ENCODE results near the gene ARHGAP33. TPM values are rescaled to one million over a fixed set of nuclear protein-coding genes. Genes with fewer than 3 reads are reported as not detected.

ARHGAP33 gene
- total RNA-seq, 1 donor from 2014 or later: under 0.01 TPM

- no peak for FAIRE-seq
- H3K27me3 ChIP-seq (ENCODE audit: control insufficient read depth, insufficient read depth, low read length): no peaks in the 10 kb centered on the region
- no peak overlapping the region for H3K4me3 ChIP-seq (ENCODE audit: low read depth, low read length)
- no peak for TF ChIP-seq CTCF (IDR thresholded peaks at IDR 0.05; ENCODE audit: insufficient read depth, low read length, severe bottlenecking)
- peaks cover 54% of the 10 kb centered on the region for H3K36me3 ChIP-seq (ENCODE audit: control insufficient read depth, insufficient read depth, low read length)
- no peak for DNase-seq (ENCODE audit: low read depth)
These were observed 41.9 kb upstream of the ARHGAP33 start for GRCh38 chr19:35733180-35734125.

GRCh38 chr19:35734273-35734672, 41.1 kb upstream of the ARHGAP33 start:
- FAIRE-seq (no peak), DNase-seq (ENCODE audit: low read depth) (no peak)
- H3K4me3 ChIP-seq (ENCODE audit: low read depth, low read length): no peak overlapping the region
- peaks cover 52% of the 10 kb centered on the region for H3K36me3 ChIP-seq (ENCODE audit: control insufficient read depth, insufficient read depth, low read length)
- H3K27me3 ChIP-seq (ENCODE audit: control insufficient read depth, insufficient read depth, low read length): no peaks in the 10 kb centered on the region
- no peak for TF ChIP-seq CTCF (IDR thresholded peaks at IDR 0.05; ENCODE audit: insufficient read depth, low read length, severe bottlenecking)

GRCh38 chr19:35734889-35735288, 40.5 kb upstream of the ARHGAP33 start:
- no peak for TF ChIP-seq CTCF (IDR thresholded peaks at IDR 0.05; ENCODE audit: insufficient read depth, low read length, severe bottlenecking)

GRCh38 chr19:35736913-35737886, 38.2 kb upstream of the ARHGAP33 start:
- TF ChIP-seq CTCF (IDR thresholded peaks at IDR 0.05; ENCODE audit: insufficient read depth, low read length, severe bottlenecking): peak; percentile 20
- FAIRE-seq (no peak), DNase-seq (ENCODE audit: low read depth) (no peak)
- Histone ChIP-seq H3K4me3 (ENCODE audit: low read depth, low read length) (no peak overlapping the region), H3K36me3 (ENCODE audit: control insufficient read depth, insufficient read depth, low read length) (peaks cover 34% of the 10 kb centered on the region), H3K27me3 (ENCODE audit: control insufficient read depth, insufficient read depth, low read length) (no peaks in the 10 kb centered on the region)

More at GRCh38 chr19:35734889-35735288, 40.5 kb upstream of the ARHGAP33 start:
- FAIRE-seq (no peak), DNase-seq (ENCODE audit: low read depth) (no peak)
- H3K36me3 ChIP-seq (ENCODE audit: control insufficient read depth, insufficient read depth, low read length): peaks cover 50% of the 10 kb centered on the region
- no peaks in the 10 kb centered on the region for H3K27me3 ChIP-seq (ENCODE audit: control insufficient read depth, insufficient read depth, low read length)
- H3K4me3 ChIP-seq (ENCODE audit: low read depth, low read length): no peak overlapping the region

GRCh38 chr19:35738021-35738886, 37.1 kb upstream of the ARHGAP33 start:
- FAIRE-seq: no peak
- DNase-seq (ENCODE audit: low read depth): no peak
- H3K4me3 ChIP-seq (ENCODE audit: low read depth, low read length): no peak overlapping the region
- H3K36me3 ChIP-seq (ENCODE audit: control insufficient read depth, insufficient read depth, low read length): peaks cover 32% of the 10 kb centered on the region
- TF ChIP-seq CTCF (IDR thresholded peaks at IDR 0.05; ENCODE audit: insufficient read depth, low read length, severe bottlenecking): no peak
- no peaks in the 10 kb centered on the region for H3K27me3 ChIP-seq (ENCODE audit: control insufficient read depth, insufficient read depth, low read length)

All from bronchial epithelial cell (primary cell).